Skeletal muscle satellite cell (primary cell): ENCODE results near the gene OTUD4.
A peak's percentile ranks its signal among the peaks of the same experiment; 100 is the strongest.

ENCODE experiments used
- H3K27me3 ChIP-seq: 2 replicates; pipeline ENCODE4 v1.7.0; 2013; ENCODE audit warnings: low read length; ENCODE audit not compliant: control insufficient read depth, insufficient read depth
- H3K36me3 ChIP-seq: 2 replicates; pipeline ENCODE4 v1.7.0; 2013; ENCODE audit warnings: mild to moderate bottlenecking, control low read depth, low read length; ENCODE audit not compliant: insufficient read depth
- H3K4me1 ChIP-seq: 2 replicates; pipeline ENCODE4 v1.7.0; 2013; ENCODE audit warnings: low read length; ENCODE audit not compliant: control insufficient read depth, insufficient read depth
- H3K4me2 ChIP-seq: 2 replicates; pipeline ENCODE4 v1.7.0; 2013; ENCODE audit warnings: mild to moderate bottlenecking, low read length
- H3K4me3 ChIP-seq: 2 replicates; pipeline ENCODE4 v1.7.0; 2013; ENCODE audit warnings: low read length
- H3K9ac ChIP-seq: 2 replicates; pipeline ENCODE4 v1.7.0; 2013; ENCODE audit warnings: mild to moderate bottlenecking, low read depth, low read length, moderate library complexity
- H3K9me3 ChIP-seq: replicated peaks from 2 replicates; pipeline ENCODE4 v1.7.0; 2013; ENCODE audit warnings: mild to moderate bottlenecking, control low read depth, low read length

Gene OTUD4

DNA sequence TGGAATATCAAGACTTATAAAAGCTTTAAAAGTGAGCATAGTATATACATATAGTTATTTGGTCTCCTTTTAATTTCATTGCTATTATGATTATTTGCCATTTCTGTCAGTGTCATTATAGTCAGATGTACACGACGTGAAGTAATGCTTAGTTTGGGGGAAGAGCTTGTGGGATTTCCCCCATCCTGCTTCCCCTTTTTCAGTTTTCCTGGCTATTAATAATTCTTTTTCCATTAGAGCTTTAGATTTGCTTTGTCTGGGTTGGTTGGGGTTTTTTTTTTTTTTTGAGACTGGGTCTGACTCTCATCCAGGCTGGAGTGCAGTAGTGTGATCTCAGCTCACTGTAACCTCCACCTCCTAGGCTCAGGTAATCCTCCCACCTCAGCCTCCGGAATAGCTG is 76.9 kb downstream of the OTUD4 start:
- peaks cover 37% of the 10 kb centered on the region for H3K36me3 ChIP-seq
- H3K9me3 ChIP-seq, result no peaks in the 10 kb centered on the region
- no peaks in the 10 kb centered on the region for H3K27me3 ChIP-seq
- no peak overlapping the region for H3K4me2 ChIP-seq
- no peak overlapping the region for H3K9ac ChIP-seq
- H3K4me3 ChIP-seq, result no peak overlapping the region
- peaks cover 29% of the 10 kb centered on the region for H3K4me1 ChIP-seq

DNA sequence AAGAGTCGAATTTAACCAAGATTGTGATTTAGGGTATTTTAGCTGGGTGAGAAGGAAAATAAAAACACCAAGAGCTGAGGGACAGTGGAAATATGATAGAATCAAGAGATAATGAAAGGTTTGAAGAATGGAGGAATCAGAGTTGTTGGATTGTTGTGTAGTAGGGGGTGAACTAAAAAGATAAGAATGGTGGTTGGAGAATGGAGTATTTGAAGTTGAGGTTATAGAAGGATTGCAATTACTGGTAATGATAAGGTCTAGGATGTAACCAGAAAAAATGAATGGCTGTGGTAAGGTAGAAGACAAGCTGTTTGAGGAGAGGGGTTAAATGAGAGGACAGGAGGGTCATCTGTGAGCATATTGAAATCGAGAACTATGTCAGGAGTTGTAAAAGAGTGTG is 77.8 kb downstream of the OTUD4 start:
- Histone ChIP-seq H3K9ac (no peak overlapping the region), H3K36me3 (peaks cover 28% of the 10 kb centered on the region), H3K9me3 (no peaks in the 10 kb centered on the region), H3K4me3 (no peak overlapping the region), H3K4me2 (no peak overlapping the region), H3K27me3 (no peaks in the 10 kb centered on the region), H3K4me1 (peaks cover 29% of the 10 kb centered on the region)

DNA sequence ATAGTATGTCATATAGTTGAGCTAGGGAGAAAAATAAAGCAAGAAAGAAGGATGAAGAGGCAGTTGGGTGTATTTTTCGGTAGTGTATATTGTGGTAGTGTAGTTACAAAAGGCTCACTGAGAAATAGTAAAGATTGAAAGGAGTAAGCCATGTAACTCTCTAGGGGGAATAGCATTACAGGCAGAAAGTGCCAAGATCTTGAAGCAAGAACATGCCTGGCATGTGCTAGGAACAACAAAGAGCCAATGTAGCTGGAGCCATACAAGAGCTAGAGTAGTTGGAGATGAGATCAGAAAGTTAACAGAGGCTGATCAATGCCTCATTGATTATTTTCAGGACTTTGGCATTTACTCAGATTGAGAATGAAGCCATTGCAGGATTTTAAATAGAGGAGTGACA is 79.3 kb downstream of the OTUD4 start:
- Histone ChIP-seq H3K27me3 (no peaks in the 10 kb centered on the region), H3K9ac (no peak overlapping the region), H3K4me1 (peaks cover 38% of the 10 kb centered on the region), H3K9me3 (no peaks in the 10 kb centered on the region), H3K36me3 (peaks cover 14% of the 10 kb centered on the region), H3K4me2 (peak overlapping the region; percentile 18), H3K4me3 (no peak overlapping the region)

DNA sequence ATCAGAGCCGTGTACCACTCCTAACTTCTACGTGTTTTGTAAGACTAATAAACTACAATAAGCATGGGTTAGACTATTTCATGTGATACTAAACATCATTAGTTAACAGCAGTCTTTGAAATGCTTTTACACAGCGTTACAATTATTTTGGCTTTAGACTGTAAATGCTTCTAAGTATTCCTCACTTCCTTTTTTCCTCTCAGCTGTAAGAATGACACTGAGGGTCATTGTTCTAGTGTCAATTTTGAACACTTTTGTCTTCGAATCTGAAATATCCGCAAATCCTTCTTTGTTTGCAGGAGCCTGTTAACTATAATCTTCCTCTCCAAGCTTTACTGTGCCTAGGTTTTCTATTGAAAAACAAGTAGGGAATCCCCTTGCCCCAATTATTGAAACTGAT is 80.7 kb downstream of the OTUD4 start:
- Histone ChIP-seq H3K9ac (peak overlapping the region; percentile 94), H3K9me3 (no peaks in the 10 kb centered on the region), H3K4me2 (peak overlapping the region; percentile 84), H3K4me1 (peaks cover 38% of the 10 kb centered on the region), H3K4me3 (peak overlapping the region; percentile 93), H3K36me3 (peaks cover 13% of the 10 kb centered on the region), H3K27me3 (no peaks in the 10 kb centered on the region)

DNA sequence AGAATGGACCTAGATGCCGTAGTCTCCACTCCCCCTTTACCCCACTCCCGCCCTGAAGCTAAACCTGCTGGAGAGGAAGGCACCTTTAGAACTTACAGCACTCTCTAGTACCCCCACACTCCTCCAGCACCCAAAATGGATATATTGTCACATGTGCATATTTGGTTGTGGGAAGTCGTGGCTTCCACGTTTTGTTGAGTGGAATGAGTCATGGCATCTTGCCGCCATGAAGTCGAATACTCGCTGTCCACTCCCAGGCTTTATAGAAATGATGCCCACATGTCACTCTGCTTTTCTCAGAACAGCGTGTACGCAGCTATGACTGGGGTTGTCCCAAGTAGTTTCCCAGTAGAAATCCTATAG is 81.7 kb downstream of the OTUD4 start:
- Histone ChIP-seq H3K4me2 (peak overlapping the region; percentile 84), H3K4me1 (peaks cover 38% of the 10 kb centered on the region), H3K4me3 (peak overlapping the region; percentile 93), H3K36me3 (peaks cover 15% of the 10 kb centered on the region), H3K9ac (peak overlapping the region; percentile 94), H3K9me3 (peaks cover 3% of the 10 kb centered on the region), H3K27me3 (no peaks in the 10 kb centered on the region)

DNA sequence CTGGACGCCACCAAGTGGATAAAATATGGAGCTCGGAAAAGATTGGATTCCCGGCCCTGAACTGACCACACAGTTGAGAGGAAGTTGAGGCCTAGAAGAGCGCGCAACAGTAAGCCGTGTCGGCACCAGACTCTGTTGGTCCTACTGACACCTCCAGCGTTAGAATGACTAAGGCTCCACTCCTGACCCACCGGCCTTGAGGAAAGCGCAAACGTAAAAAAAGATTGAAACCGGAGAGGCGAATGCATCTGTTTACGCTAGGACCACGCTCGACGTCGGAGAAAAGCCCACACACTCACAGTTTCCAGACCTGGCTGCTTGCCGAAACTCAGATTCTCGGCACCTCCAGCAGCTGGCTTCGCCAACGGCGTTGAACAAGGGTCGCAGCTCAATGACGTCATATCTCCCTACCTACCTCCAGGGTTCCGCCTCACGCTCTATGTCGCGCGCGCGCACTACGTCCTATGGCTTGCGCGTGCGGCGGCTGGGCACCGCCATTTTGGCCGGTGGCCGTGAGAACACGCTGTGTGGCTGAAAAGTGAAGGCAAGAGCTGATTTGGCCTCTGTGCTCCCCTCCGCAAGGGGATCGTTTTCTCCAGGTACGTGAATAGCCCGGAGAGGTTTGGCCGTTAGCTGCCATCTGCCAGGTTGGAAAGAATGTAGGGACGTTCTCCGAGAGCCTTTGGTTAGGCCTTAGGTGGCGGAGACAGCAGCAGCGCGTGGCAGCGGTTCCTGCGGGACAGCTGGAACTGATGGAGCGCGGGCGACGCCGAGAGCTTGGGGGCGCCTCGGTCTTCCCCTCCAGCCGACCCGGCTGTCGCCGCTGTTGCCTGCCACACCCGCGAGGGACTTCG is 82.3 kb downstream of the OTUD4 start, which contains the start of the genes ABCE1 and ANAPC10:
Gene ABCE1 (plus strand): TSS at position 491 of the 854 bp plus-strand sequence. CDS start 6,102 bp downstream, outside the sequence.
Gene ANAPC10 (minus strand): TSS at position 376 of the 854 bp plus-strand sequence. CDS start 2,097 bp downstream, outside the sequence.
- peaks cover 20% of the 10 kb centered on the region for H3K36me3 ChIP-seq
- H3K4me3 ChIP-seq, result peak within 1 kb of the TSS; percentile 93
- peak within 1 kb of the TSS; percentile 84 for H3K4me2 ChIP-seq
- peaks cover 3% of the 10 kb centered on the region for H3K9me3 ChIP-seq
- peaks cover 38% of the 10 kb centered on the region for H3K4me1 ChIP-seq
- H3K9ac ChIP-seq, result peak within 1 kb of the TSS; percentile 94
- H3K27me3 ChIP-seq, result no peaks in the 10 kb centered on the region

DNA sequence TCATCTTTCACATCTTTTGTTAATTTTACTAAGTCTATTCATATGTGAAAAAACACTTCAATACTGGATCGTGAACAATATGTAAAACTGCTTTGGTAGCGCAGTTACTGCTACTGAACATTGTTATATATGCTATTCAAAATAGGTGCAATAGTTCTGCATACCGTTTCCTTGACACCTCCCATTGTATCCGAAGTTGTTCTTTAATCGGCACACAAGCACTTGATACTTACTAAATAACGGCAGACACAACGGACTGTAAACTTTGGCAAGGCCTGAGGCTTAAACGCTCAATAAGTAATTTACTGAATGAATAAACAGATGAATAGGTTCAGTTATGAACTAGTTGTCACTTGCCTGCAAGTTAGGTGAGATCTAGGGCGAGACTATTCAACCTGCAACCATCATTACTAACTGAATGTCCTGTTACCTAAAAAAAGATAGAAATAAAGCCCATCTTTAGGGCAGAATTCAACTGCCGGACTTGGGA is 83.0 kb downstream of the OTUD4 start:
- peak overlapping the region; percentile 94 for H3K9ac ChIP-seq
- H3K4me1 ChIP-seq, result peaks cover 38% of the 10 kb centered on the region
- H3K36me3 ChIP-seq, result peaks cover 26% of the 10 kb centered on the region
- H3K4me2 ChIP-seq, result peak overlapping the region; percentile 84
- no peaks in the 10 kb centered on the region for H3K27me3 ChIP-seq
- peak overlapping the region; percentile 93 for H3K4me3 ChIP-seq
- H3K9me3 ChIP-seq, result peaks cover 3% of the 10 kb centered on the region

DNA sequence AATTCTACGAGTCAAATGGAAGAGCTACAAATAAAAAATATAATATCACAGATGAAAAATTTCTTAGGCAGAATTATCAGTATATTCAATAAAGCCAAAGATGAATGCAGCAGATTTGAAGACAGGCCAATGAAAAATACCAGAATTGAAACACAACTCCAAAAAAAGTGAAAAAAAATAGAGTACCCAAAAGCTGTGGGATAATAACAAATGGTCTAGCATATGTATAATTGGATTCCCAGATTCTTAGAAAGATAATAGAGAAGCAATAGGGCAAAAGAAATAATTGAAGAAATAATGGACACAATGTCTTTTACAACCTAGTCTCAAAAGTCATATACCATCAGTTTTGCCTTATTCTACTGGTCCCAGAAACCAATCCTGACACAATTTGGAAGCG is 86.8 kb downstream of the OTUD4 start:
- peaks cover 48% of the 10 kb centered on the region for H3K36me3 ChIP-seq
- no peak overlapping the region for H3K9ac ChIP-seq
- H3K4me2 ChIP-seq, result no peak overlapping the region

DNA sequence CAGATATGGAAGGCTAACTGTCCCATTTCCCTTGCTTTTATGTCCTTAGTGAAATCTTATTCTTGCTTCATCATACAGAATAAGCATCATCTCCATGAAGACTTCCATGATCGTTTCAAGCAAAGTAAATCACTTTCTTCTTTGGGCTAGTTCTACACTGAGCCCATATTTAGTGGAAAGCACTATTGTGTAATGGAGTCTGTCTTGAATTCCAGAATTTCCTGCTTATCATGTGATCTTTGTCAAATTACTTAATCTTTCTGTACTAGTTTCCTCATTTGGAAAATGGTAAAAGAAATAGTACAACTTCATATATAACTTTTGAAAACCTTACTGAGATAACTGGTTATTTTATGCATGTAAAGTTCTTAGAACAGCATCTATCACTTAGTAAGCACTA is 90.0 kb downstream of the OTUD4 start:
- Histone ChIP-seq H3K4me3 (no peak overlapping the region), H3K4me2 (no peak overlapping the region), H3K9me3 (peaks cover 3% of the 10 kb centered on the region), H3K27me3 (no peaks in the 10 kb centered on the region), H3K9ac (no peak overlapping the region), H3K36me3 (peaks cover 48% of the 10 kb centered on the region), H3K4me1 (no peaks in the 10 kb centered on the region)

More for the DNA sequence above, 86.8 kb downstream of the OTUD4 start:
- peaks cover 9% of the 10 kb centered on the region for H3K4me1 ChIP-seq
- H3K4me3 ChIP-seq, result no peak overlapping the region
- no peaks in the 10 kb centered on the region for H3K27me3 ChIP-seq
- H3K9me3 ChIP-seq, result peaks cover 3% of the 10 kb centered on the region

DNA sequence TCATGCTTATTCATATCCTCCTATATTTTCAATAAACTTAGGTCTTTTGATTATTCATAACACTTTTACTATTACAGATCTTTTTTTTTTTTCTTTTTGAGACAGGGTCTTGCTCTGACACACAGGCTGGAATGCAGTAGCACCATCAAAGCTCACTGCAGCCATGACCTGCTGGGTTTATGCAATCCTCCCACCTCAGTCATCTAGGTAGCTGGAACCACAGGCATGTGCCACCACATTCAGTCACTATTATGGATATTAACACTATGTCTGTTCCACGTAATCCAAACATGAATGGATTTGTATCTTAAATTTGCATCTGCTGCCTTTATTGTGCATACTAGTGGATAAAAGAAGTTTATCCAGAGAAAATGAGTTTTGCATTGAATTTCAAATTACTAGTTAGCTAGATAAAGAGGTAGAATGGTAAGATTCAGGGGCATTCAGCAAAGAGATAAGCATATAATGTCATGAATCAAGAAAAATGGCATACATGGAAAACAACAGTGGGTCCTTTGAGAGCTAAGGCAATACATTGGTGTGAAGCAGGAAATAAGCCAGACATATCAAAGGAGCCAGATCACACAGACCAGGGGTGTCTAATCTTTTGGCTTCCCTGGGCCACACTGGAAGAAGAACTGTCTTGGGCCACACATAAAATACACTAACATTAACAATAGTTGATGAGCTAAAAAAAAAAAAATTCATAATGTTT is 96.3 kb downstream of the OTUD4 start:
- no peaks in the 10 kb centered on the region for H3K27me3 ChIP-seq
- no peak overlapping the region for H3K9ac ChIP-seq
- H3K4me1 ChIP-seq, result no peaks in the 10 kb centered on the region
- no peak overlapping the region for H3K4me3 ChIP-seq
- H3K9me3 ChIP-seq, result no peaks in the 10 kb centered on the region
- H3K4me2 ChIP-seq, result no peak overlapping the region
- H3K36me3 ChIP-seq, result peaks cover 11% of the 10 kb centered on the region
